ENCODE results near the gene B4GALT3.
A peak's percentile ranks its signal among the peaks of the same experiment; 100 is the strongest.

The B4GALT3 gene

DNA sequence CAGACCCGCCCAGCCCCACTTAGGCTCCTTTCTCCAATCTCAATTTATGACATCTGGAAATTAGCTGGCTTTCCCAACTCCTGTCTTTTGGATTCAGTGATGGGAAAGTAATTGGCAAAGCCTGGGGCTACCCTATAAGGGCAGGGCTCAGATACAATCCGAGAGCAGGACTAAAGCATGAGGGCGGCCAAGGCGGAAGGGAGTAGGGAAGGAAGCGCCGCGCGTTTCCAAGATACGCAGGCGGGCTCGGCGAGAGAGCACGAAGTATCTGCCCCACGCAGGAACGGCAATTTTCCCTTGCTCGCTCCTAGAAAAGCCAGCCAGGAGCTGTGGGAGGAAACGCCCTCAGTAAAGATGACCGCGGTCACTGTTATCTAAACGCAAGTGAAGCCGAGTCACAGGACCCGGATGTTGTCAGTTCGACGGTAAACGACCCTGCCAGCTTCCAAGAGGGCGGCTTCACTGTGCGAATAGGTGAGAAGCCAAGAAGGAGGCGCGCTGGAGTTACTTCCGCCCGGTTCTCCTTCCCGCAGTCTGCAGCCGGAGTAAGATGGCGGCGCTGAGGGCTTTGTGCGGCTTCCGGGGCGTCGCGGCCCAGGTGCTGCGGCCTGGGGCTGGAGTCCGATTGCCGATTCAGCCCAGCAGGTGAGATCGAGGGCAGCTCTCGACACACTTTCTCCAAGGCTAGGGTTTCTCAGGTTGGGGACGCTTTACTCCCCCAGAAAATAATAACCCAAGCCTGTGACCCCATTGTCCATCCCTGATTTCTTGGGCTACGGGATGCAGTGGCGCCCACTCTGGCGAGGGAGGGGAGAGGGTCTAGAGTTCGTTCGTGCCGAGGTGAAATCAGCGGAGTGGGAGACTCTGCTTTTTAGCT, 24.8 kb upstream of the B4GALT3 start, which contains the start of gene NDUFS2:
Gene NDUFS2 (plus strand): TSS at position 532 of the 877 bp plus-strand sequence. CDS start 19 bp downstream, at position 551.
- DNase-seq, result peak; percentile 98

GRCh38 chr1:161200992-161201835, 23.9 kb upstream of the B4GALT3 start:
- DNase-seq, result peak; percentile 61

- no peak for DNase-seq
These were observed 23.2 kb upstream of the B4GALT3 start for GRCh38 chr1:161200421-161200991.

DNA sequence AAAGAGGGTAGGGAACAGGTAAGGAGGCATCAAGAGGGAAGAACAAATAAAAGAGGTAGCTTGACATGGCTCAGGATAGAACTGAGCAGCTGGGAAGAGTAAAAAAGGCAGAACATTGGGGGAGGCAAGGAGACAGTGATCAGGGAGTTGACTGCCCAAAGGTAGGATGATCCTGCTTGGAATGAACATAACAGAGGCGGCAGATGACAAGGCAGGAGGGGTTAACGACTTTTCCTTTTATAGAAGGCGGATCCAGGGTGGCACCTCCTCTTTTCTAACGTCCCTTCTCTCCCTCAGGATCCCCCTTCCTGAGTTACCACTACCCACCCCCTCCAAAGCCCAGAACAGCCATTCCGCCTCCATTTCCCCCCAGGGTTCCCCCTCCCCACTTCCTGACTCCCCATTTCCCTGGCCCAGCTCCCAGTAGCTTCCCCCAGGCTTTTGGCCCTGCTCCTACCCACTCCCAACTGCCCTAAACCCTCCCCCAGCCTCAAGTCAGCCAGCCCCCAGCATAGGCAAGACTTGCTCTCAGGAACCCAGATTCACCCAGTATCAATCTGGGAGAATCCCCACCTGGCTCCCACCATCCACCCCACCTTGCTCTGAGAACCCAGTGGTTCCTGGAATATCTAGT, 22.3 kb upstream of the B4GALT3 start:
- DNase-seq, result no peak

DNA sequence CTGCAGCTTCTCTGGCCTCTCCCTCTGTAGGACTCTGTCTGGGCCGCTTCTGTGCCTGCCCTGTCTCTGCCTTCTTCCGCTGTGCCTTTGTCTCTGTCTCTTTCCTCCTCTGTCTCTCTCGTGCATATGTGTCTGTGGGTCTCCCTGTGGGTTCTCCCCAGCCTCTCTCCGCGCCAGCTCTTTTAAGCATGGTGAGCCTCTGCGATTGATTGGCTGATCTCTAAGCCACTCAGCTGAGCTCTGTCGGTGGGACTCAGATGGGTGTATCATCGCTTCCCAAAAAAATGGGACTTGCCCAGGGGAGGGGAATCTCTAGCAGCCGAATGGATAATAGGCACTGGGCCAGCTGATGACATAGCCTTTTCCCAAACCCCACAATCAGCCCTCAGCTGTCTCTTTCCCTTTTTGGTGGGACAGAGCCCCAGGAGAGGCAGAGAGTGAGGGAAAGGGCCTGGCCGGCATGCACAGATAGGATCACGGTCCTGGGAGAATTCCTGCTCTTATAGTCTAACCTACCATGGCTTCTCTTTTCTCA, 21.7 kb upstream of the B4GALT3 start, which contains the start of gene ADAMTS4:
Gene ADAMTS4 (minus strand): TSS at position 158 of the 535 bp plus-strand sequence. CDS start 427 bp downstream, outside the sequence.
- DNase-seq, result no peak

DNA sequence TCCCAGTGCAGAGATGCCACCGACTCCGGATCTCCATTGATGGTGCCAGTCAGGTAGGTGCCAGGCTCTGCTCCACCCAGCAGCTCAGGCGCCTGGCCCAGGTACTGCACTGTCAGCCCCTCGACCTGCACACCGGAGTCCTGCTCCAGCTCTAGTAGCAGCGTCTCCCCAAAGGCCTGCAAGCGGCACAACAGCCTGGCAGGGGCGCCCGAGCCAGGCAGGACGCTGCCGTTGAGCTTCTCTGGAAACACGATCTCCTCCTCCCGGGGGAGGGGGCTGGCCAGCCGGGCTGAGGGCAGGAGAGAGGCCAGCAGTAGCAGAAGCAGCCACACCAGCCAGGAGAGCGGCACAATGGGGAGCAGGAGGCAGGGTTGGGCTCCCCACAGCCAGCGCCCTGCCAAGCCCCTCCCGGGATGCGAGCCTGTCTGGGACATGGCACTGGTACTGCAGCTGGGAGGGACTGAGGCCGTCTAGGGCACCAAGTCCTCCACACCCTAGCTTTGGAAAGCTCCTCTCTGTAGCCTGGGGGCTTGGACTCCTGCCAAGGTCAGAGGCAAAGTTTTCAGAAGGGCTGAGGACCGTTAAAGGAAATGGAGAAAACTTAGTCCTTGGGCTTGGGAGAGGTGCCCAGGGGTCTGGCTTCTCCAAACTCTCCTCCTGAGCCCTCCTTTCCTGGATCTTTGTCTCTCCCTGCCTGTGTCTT, 21.0 kb upstream of the B4GALT3 start:
- no peak for DNase-seq

- no peak for DNase-seq
These were observed 20.4 kb upstream of the B4GALT3 start for GRCh38 chr1:161197560-161198193.

GRCh38 chr1:161196521-161197451, 19.5 kb upstream of the B4GALT3 start:
- DNase-seq, result no peak

GRCh38 chr1:161196111-161196510, 18.8 kb upstream of the B4GALT3 start:
- no peak for DNase-seq

GRCh38 chr1:161195171-161195570, 17.9 kb upstream of the B4GALT3 start:
- DNase-seq, result peak; percentile 77

- no peak for DNase-seq
These were observed 16.4 kb upstream of the B4GALT3 start for GRCh38 chr1:161193561-161194235.

DNA sequence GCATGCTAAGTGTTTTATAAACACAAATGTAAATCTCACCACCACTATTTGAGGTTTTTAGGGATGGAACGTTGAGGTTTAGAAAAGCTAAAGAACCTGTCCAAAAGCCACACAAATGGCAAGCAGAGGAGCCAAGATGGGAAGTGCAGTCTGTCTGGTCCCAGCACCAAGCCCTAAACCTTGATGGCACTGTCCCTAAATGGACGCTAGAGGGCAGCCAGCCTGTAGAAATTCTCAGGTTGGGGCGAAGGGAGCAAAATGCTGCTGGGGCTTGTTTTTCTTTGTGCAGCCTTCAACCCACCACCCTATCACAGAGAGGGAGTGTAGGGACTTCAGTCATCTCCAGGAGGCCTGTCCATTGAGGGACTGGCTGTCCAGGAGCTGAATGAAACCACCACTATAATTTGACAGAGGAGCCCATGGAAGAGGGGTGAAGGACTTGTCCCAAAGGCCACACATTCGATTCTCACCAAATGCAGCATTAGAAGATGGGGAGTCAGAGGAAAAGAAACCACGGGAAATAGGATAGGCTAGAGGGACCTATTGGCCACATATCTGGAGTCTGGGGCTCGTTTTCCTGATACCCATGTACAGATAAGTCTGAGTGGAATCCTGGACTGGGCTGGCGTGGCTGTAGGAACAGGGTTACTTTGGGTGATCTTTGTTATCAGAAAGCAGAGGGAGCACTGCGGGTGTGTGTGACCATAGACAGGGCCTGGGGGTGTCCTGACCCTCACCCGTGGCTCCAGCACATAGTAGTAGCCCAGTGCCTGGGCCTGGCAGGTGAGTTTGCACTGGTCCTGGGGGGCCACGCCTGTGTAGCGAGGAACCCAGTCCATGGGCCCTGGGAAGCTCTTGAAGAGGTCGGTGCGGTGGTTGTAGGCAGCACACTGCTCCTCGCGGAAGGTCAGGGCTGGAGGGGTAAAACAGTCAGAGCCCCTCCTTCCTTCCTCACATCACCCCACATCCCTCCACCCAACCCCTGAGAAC, 15.5 kb upstream of the B4GALT3 start:
- peak; percentile 84 for DNase-seq

- DNase-seq, result no peak
These were observed 14.7 kb upstream of the B4GALT3 start for GRCh38 chr1:161191971-161192370.

GRCh38 chr1:161190962-161191521, 13.7 kb upstream of the B4GALT3 start:
- no peak for DNase-seq

GRCh38 chr1:161189036-161189435, 11.7 kb upstream of the B4GALT3 start:
- no peak for DNase-seq

GRCh38 chr1:161188381-161188780, 11.1 kb upstream of the B4GALT3 start:
- no peak for DNase-seq

DNA sequence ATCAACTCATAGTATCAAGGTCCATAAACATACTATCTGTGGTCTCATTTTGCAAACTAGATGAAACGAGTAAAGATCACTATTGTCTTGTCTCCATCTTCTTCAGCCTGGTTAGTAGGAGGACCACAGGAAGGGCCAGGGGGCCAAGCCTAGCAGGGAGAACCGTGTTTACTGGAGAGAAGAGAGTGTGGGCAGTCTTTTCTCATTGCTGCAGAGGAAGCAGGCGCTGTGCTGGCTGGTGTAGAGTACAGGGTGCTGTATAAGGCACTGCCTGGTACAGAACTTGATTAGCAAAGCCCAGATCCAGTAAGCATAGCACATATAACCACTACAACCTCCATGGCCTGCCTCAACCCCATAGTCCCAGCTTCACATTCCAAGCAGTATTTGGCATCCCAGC, 10.0 kb upstream of the B4GALT3 start:
- DNase-seq, result no peak

All from suppressor macrophage treated with lipopolysaccharide for 4 hours (primary cell).